ENCODE results near the gene RASA1. TPM values are rescaled to one million over a fixed set of nuclear protein-coding genes. Genes with fewer than 3 reads are reported as not detected.
"Not testable (repeated sequence)": the region's sequence is repeated elsewhere in the genome, so short reads cannot be mapped to it uniquely, and the experiment has no call there.

The RASA1 gene
- total RNA-seq, 2 donors from 2014 or later = 21.9 to 27.8 TPM

GRCh38 chr5:87277279-87277835 lies 9.7 kb downstream of the RASA1 start:
- ATAC-seq (no peak), DNase-seq (no peak)
- intact Hi-C loops (cut with DNase I, micrococcal nuclease) = no loop called here

GRCh38 chr5:87278590-87279100 lies 11.0 kb downstream of the RASA1 start:
- no peak for DNase-seq
- no peak for ATAC-seq
- intact Hi-C loops (cut with DNase I, micrococcal nuclease) = no loop called here

GRCh38 chr5:87282269-87282668 lies 14.6 kb downstream of the RASA1 start:
- no peak for DNase-seq
- ATAC-seq = no peak
- intact Hi-C loops (cut with DNase I, micrococcal nuclease) = no loop called here

GRCh38 chr5:87287266-87287665 lies 19.6 kb downstream of the RASA1 start:
- DNase-seq; intact Hi-C loops (cut with DNase I, micrococcal nuclease); ATAC-seq: not testable (repeated sequence)

- DNase-seq (no peak), ATAC-seq (no peak)
- intact Hi-C loops (cut with DNase I, micrococcal nuclease) = no loop called here
Measured at GRCh38 chr5:87298692-87299362, 31.1 kb downstream of the RASA1 start.

GRCh38 chr5:87300176-87300575 lies 32.5 kb downstream of the RASA1 start:
- ATAC-seq (no peak), DNase-seq (no peak)
- intact Hi-C loops (cut with DNase I, micrococcal nuclease) = no loop called here

- DNase-seq (no peak), ATAC-seq (no peak)
- intact Hi-C loops (cut with DNase I, micrococcal nuclease) = no loop called here
Measured at GRCh38 chr5:87300744-87301143, 33.1 kb downstream of the RASA1 start.

- no peak for ATAC-seq
- intact Hi-C loops (cut with DNase I, micrococcal nuclease) = no loop called here
Measured at GRCh38 chr5:87302061-87302460, 34.4 kb downstream of the RASA1 start.

GRCh38 chr5:87303324-87303723 lies 35.6 kb downstream of the RASA1 start:
- intact Hi-C loops (cut with DNase I, micrococcal nuclease) = no loop called here
- no peak for DNase-seq
- ATAC-seq = no peak

More at GRCh38 chr5:87302061-87302460, 34.4 kb downstream of the RASA1 start:
- DNase-seq = no peak

GRCh38 chr5:87306090-87306489 lies 38.4 kb downstream of the RASA1 start:
- ATAC-seq; DNase-seq; intact Hi-C loops (cut with DNase I, micrococcal nuclease): not testable (repeated sequence)

- intact Hi-C loops (cut with DNase I, micrococcal nuclease) = no loop called here
- no peak for DNase-seq
- ATAC-seq = no peak
Measured at GRCh38 chr5:87307796-87308423, 40.2 kb downstream of the RASA1 start.

GRCh38 chr5:87311405-87312279 lies 44.0 kb downstream of the RASA1 start:
- DNase-seq = peak in 1 of 2 donors; percentile 18
- ATAC-seq = peak; percentile 99

GRCh38 chr5:87313216-87313615 lies 45.5 kb downstream of the RASA1 start:
- DNase-seq (no peak), ATAC-seq (no peak)
- intact Hi-C loops (cut with DNase I, micrococcal nuclease) = no loop called here

More at GRCh38 chr5:87311405-87312279, 44.0 kb downstream of the RASA1 start:
- intact Hi-C loops (cut with DNase I, micrococcal nuclease) = no loop called here

GRCh38 chr5:87319469-87319868 lies 51.8 kb downstream of the RASA1 start:
- ATAC-seq (no peak), DNase-seq (no peak)
- intact Hi-C loops (cut with DNase I, micrococcal nuclease) = no loop called here

- intact Hi-C loops (cut with DNase I, micrococcal nuclease) = no loop called here
- DNase-seq = no peak
- ATAC-seq = no peak
Measured at GRCh38 chr5:87321605-87322004, 53.9 kb downstream of the RASA1 start.

GRCh38 chr5:87322381-87322780 lies 54.7 kb downstream of the RASA1 start:
- intact Hi-C loops (cut with DNase I, micrococcal nuclease) = no loop called here
- no peak for ATAC-seq

GRCh38 chr5:87327998-87328397 lies 60.3 kb downstream of the RASA1 start:
- intact Hi-C loops (cut with DNase I, micrococcal nuclease) = no loop called here
- no peak for ATAC-seq

More at GRCh38 chr5:87322381-87322780, 54.7 kb downstream of the RASA1 start:
- DNase-seq = no peak

GRCh38 chr5:87329114-87329513 lies 61.4 kb downstream of the RASA1 start:
- DNase-seq (no peak), ATAC-seq (no peak)
- intact Hi-C loops (cut with DNase I, micrococcal nuclease) = no loop called here

More at GRCh38 chr5:87327998-87328397, 60.3 kb downstream of the RASA1 start:
- DNase-seq = no peak

GRCh38 chr5:87339986-87340385 lies 72.3 kb downstream of the RASA1 start:
- ATAC-seq (no peak), DNase-seq (no peak)
- intact Hi-C loops (cut with DNase I, micrococcal nuclease) = no loop called here
